Measurements from ENCODE around the gene TENM3. TPM values are rescaled to one million over a fixed set of nuclear protein-coding genes. Genes with fewer than 3 reads are reported as not detected.

TENM3 gene
- total and polyA plus RNA-seq, 2 of the 8 experiments (the other 6 are each of a cell fraction or from before 2014, with no cell fraction given): 36.9 to 69.3 TPM

- H4K91ac ChIP-seq (replicated peaks; ENCODE audit: insufficient read length, low read length): no peak overlapping the region
- H3K4ac ChIP-seq (replicated peaks; ENCODE audit: insufficient read length, low read depth, low read length): no peak overlapping the region
- no peaks in the 10 kb centered on the region for H3K4me1 ChIP-seq (replicated peaks in 1 of 4; ENCODE audit: control insufficient read depth in 3 of 4, insufficient read depth in 4 of 4, low read length in 3 of 4)
- no peak overlapping the region for H3K9ac ChIP-seq (replicated peaks in 1 of 4; ENCODE audit: extremely low read depth in 1 of 4, low read depth in 3 of 4, low read length in 3 of 4)
- no peaks in the 10 kb centered on the region for H3K27me3 ChIP-seq (replicated peaks in 1 of 4; ENCODE audit: control insufficient read depth in 3 of 4, extremely low read depth in 1 of 4, insufficient read depth in 3 of 4, low read length in 3 of 4)
- no peak overlapping the region for H3K27ac ChIP-seq (ENCODE audit: low read depth, low read length)
- no peak overlapping the region for H2BK20ac ChIP-seq (ENCODE audit: low read length)
- no peak overlapping the region for H3K4me3 ChIP-seq (ENCODE audit: extremely low read depth in 1 of 4, insufficient read depth in 2 of 4, low read depth in 3 of 4, low read length in 4 of 4)
- H3K23ac ChIP-seq (ENCODE audit: insufficient read length): no peak overlapping the region
- no peaks in the 10 kb centered on the region for H3K36me3 ChIP-seq (ENCODE audit: control insufficient read depth in 2 of 4, insufficient read depth in 4 of 4, low read length in 3 of 4)
- CTCF ChIA-PET (ENCODE audit: partially characterized antibody): no interaction called here
- no peak overlapping the region for H2AFZ ChIP-seq (ENCODE audit: low read length)
- no peaks in the 10 kb centered on the region for H4K20me1 ChIP-seq (replicated peaks in 1 of 2; ENCODE audit: control insufficient read depth in 1 of 2, insufficient read depth in 2 of 2, low read length in 2 of 2)
- no peak overlapping the region for H3K14ac ChIP-seq (ENCODE audit: insufficient read length)
- no peak for DNase-seq (ENCODE audit: low read depth in 1 of 2, low spot score in 2 of 2)
- no peak for FAIRE-seq
- H2BK15ac ChIP-seq (ENCODE audit: low read length): no peak overlapping the region
- peak overlapping the region; percentile 12 for H3K56ac ChIP-seq (replicated peaks; ENCODE audit: insufficient read length, low read depth, low read length)
- TF ChIP-seq TAF1 (IDR thresholded peaks at IDR 0.05; ENCODE audit: low read depth, low read length): no peak
- no peak for TF ChIP-seq TAF7 (optimal IDR thresholded peaks at IDR 0.05; ENCODE audit: borderline replicate concordance, low read depth, low read length)
- TF ChIP-seq EZH2 (IDR thresholded peaks at IDR 0.05; ENCODE audit: low read depth, low read length, severe bottlenecking): no peak
- TF ChIP-seq HDAC2 (IDR thresholded peaks at IDR 0.05; ENCODE audit: borderline replicate concordance in 1 of 2, low read depth in 2 of 2, low read length in 2 of 2): no peak
- TF ChIP-seq HDAC6 (IDR thresholded peaks at IDR 0.05; ENCODE audit: low read depth, low read length): no peak
- TF ChIP-seq MAX (IDR thresholded peaks at IDR 0.05): no peak
- TF ChIP-seq RFX5 (IDR thresholded peaks at IDR 0.05; ENCODE audit: borderline replicate concordance, low read depth, low read length): no peak
- WGBS, 2 experiments (ENCODE audit: extremely low coverage in 1 of 2, insufficient coverage in 1 of 2, insufficient read length in 1 of 2, insufficient replicate concordance in 2 of 2, low coverage in 1 of 2, low lambda C conversion rate in 2 of 2, missing lambda C conversion rate in 1 of 2): 97% methylated on average over 2 of the region's 2 CpGs; no CpG with 5 or more reads in 1 of the 2 experiments
- no peaks in the 10 kb centered on the region for H3K79me1 ChIP-seq (ENCODE audit: low read depth, low read length)
- no peak overlapping the region for H4K8ac ChIP-seq (ENCODE audit: extremely low read depth, insufficient read depth, low read length)
- no peak overlapping the region for H2BK5ac ChIP-seq (ENCODE audit: low read depth, low read length)
- no peak overlapping the region for H2AK5ac ChIP-seq (ENCODE audit: low read depth, low read length)
- POLR2A ChIA-PET (ENCODE audit: partially characterized antibody): no interaction called here
- no peak overlapping the region for H2BK120ac ChIP-seq (replicated peaks; ENCODE audit: low read depth, low read length)
- H3K9me3 ChIP-seq (ENCODE audit: insufficient read depth in 2 of 2, low read depth in 1 of 2, low read length in 1 of 2): no peaks in the 10 kb centered on the region
- H3K4me2 ChIP-seq (ENCODE audit: insufficient read depth in 1 of 2, low read depth in 2 of 2, low read length in 2 of 2): no peak overlapping the region
- no peaks in the 10 kb centered on the region for H3K23me2 ChIP-seq (ENCODE audit: low read depth, low read length)
- H3K79me2 ChIP-seq (ENCODE audit: control insufficient read depth in 1 of 2, insufficient read depth in 2 of 2, low read length in 2 of 2): no peaks in the 10 kb centered on the region
- H2BK12ac ChIP-seq (ENCODE audit: low read depth, low read length): no peak overlapping the region
- H4K5ac ChIP-seq (ENCODE audit: insufficient read length, low read depth, low read length): no peak overlapping the region
- H3K18ac ChIP-seq (ENCODE audit: extremely low read depth, low read length): no peak overlapping the region
These were observed 184.4 kb downstream of the TENM3 start for GRCh38 chr4:182427554-182427953.
